Stimulated activated CD4-positive, alpha-beta T cell treated with anti-CD3 and anti-CD28 coated beads, Interleukin-4, amount 100 ng/mL, for 24 hours (primary cell): Measurements from ENCODE around the gene INPP4B.

Experiments
- DNase-seq: peaks from one replicate; pipeline ENCODE4 v3.0.0-alpha.2; 2020

The INPP4B gene

GRCh38 chr4:142846108-142846728 is at the start of gene INPP4B:
Gene INPP4B (minus strand): TSS chr4:142846301.
- peak; percentile 50 for DNase-seq

GRCh38 chr4:142893012-142893411 is 46.9 kb upstream of the INPP4B start:
- no peak for DNase-seq

GRCh38 chr4:142886566-142886965 is 40.5 kb upstream of the INPP4B start:
- no peak for DNase-seq

GRCh38 chr4:142883040-142883832 is 37.1 kb upstream of the INPP4B start:
- DNase-seq, result no peak

GRCh38 chr4:142882159-142882558 is 36.1 kb upstream of the INPP4B start:
- no peak for DNase-seq

- DNase-seq, result no peak
These were observed 35.2 kb upstream of the INPP4B start for GRCh38 chr4:142881331-142881730.

- DNase-seq, result no peak
These were observed 29.0 kb upstream of the INPP4B start for GRCh38 chr4:142875117-142875516.

- DNase-seq, result no peak
These were observed 28.6 kb upstream of the INPP4B start for GRCh38 chr4:142874684-142875083.

- DNase-seq, result no peak
These were observed 20.6 kb upstream of the INPP4B start for GRCh38 chr4:142866685-142867084.

- DNase-seq, result no peak
These were observed 15.2 kb upstream of the INPP4B start for GRCh38 chr4:142861351-142861750.

- DNase-seq, result no peak
These were observed 12.9 kb upstream of the INPP4B start for GRCh38 chr4:142858965-142859364.

- DNase-seq, result no peak
These were observed 12.3 kb upstream of the INPP4B start for GRCh38 chr4:142858446-142858845.

GRCh38 chr4:142856576-142856975 is 10.5 kb upstream of the INPP4B start:
- no peak for DNase-seq

- no peak for DNase-seq
These were observed 4.4 kb upstream of the INPP4B start for GRCh38 chr4:142850478-142850877.

- DNase-seq, result peak; percentile 80
These were observed 862 bp upstream of the INPP4B start for GRCh38 chr4:142846729-142847596.

- DNase-seq, result peak; percentile 7
These were observed 601 bp downstream of the INPP4B start for GRCh38 chr4:142845293-142846107.

GRCh38 chr4:142844782-142845181 is 1.3 kb downstream of the INPP4B start:
- DNase-seq, result no peak

GRCh38 chr4:142840516-142841123 is 5.5 kb downstream of the INPP4B start:
- no peak for DNase-seq

GRCh38 chr4:142838778-142839177 is 7.3 kb downstream of the INPP4B start:
- DNase-seq, result no peak

- DNase-seq, result no peak
These were observed 14.1 kb downstream of the INPP4B start for GRCh38 chr4:142832022-142832421.

- no peak for DNase-seq
These were observed 19.4 kb downstream of the INPP4B start for GRCh38 chr4:142826503-142827241.
